Measurements from ENCODE around the gene CDK14. TPM values are rescaled to one million over a fixed set of nuclear protein-coding genes. Genes with fewer than 3 reads are reported as not detected.

CDK14 gene
- total and polyA plus RNA-seq, 2 donors (not counting 1 experiment from before 2014, with no cell fraction given): 23.6 to 41.1 TPM

DNA sequence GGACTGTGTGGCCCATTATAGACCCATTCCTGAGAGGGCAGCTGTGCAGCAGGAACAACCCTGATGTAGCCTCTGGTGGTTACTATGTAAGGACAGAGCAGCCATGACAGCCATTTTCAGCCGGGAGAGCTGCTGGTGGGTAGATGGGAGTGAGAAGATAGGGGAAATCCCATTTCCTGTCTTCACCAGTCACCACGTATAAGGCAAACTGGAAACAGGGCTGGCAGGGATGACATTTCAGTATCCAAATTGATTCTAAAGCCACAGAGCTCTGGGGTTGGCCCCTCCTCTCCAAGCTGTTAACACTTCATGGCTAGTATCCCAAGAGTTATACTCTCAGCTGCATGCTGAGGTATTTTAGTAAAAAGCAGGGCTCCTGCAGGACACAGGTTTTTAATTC is 652.9 kb downstream of the CDK14 start:
- Histone ChIP-seq H3K4me2 (ENCODE audit: extremely low read depth, insufficient read depth, low read length) (no peak overlapping the region), H3K79me2 (ENCODE audit: control insufficient read depth, insufficient read depth, low read length) (no peaks in the 10 kb centered on the region), H3K9me3 (ENCODE audit: control insufficient read depth, insufficient read depth, low read depth, low read length) (no peaks in the 10 kb centered on the region), H3K9ac (ENCODE audit: insufficient read depth, low read length) (no peak overlapping the region), H3K27me3 (ENCODE audit: control insufficient read depth, insufficient read depth, low read length) (no peaks in the 10 kb centered on the region), H3K27ac (ENCODE audit: insufficient read depth, low read length) (no peak overlapping the region), H2AFZ (ENCODE audit: low read length) (peak overlapping the region; percentile 28), H4K20me1 (ENCODE audit: control insufficient read depth, extremely low read depth, insufficient read depth, low read length) (no peaks in the 10 kb centered on the region), H3K36me3 (ENCODE audit: control insufficient read depth, insufficient read depth, low read length) (no peaks in the 10 kb centered on the region), H3K4me1 (ENCODE audit: control insufficient read depth, extremely low read depth, insufficient read depth, low read length) (no peaks in the 10 kb centered on the region), H3K4me3 (replicated peaks in 1 of 4; ENCODE audit: control extremely low read depth in 1 of 4, insufficient read depth in 1 of 4, low read depth in 3 of 4, low read length in 4 of 4) (no peak overlapping the region)
- DNase-seq (ENCODE audit: low read depth in 2 of 2): peak in 1 of 2 donors; percentile 29
- TF ChIP-seq, protein P1, sequence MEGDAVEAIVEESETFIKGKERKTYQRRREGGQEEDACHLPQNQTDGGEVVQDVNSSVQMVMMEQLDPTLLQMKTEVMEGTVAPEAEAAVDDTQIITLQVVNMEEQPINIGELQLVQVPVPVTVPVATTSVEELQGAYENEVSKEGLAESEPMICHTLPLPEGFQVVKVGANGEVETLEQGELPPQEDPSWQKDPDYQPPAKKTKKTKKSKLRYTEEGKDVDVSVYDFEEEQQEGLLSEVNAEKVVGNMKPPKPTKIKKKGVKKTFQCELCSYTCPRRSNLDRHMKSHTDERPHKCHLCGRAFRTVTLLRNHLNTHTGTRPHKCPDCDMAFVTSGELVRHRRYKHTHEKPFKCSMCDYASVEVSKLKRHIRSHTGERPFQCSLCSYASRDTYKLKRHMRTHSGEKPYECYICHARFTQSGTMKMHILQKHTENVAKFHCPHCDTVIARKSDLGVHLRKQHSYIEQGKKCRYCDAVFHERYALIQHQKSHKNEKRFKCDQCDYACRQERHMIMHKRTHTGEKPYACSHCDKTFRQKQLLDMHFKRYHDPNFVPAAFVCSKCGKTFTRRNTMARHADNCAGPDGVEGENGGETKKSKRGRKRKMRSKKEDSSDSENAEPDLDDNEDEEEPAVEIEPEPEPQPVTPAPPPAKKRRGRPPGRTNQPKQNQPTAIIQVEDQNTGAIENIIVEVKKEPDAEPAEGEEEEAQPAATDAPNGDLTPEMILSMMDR (conservative IDR thresholded peaks at IDR 0.05 in 1 of 2, IDR thresholded peaks at IDR 0.05 in 1 of 2; ENCODE audit: low read depth in 1 of 2, low read length in 2 of 2): no peak
- no peak for TF ChIP-seq EZH2 (IDR thresholded peaks at IDR 0.05; ENCODE audit: low read length, missing control alignments)

DNA sequence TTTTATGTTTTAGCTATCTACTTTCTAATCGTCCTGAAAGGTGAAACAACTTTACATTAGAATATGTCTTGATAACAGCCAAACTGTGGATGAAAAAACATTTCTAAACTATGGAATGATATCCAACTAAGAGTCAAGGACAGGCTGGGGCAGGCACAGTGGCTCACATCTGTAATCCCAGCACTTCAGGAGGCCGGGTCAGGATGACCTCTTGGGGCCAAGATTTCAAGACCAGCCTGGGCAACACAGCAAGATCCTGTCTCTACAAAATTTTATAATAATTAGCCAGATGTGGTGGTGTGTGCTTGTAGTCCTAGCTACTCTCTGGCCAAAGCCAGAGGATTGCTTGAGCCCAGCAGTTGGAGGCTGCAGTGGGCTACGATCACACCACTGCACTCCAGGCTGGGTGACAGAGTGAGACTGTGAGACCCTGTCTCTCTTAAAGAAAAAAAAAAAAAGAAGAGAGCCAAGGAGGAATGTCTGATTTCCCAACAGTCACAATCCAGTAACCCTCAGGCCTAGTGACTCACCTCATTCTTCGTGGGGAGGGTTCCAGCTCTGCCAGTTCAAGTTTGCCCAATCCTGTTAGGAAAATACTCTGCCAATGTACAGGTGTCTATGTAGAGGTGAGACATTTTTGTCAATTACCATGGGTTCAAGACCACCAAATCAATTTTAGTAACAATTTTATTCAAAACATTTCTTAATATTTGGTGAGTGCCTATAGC is 653.5 kb downstream of the CDK14 start:
- Histone ChIP-seq H3K9me3 (ENCODE audit: control insufficient read depth, insufficient read depth, low read depth, low read length) (no peaks in the 10 kb centered on the region), H3K4me3 (replicated peaks in 1 of 4; ENCODE audit: control extremely low read depth in 1 of 4, insufficient read depth in 1 of 4, low read depth in 3 of 4, low read length in 4 of 4) (no peak overlapping the region), H3K4me2 (ENCODE audit: extremely low read depth, insufficient read depth, low read length) (no peak overlapping the region), H3K79me2 (ENCODE audit: control insufficient read depth, insufficient read depth, low read length) (no peaks in the 10 kb centered on the region), H2AFZ (ENCODE audit: low read length) (no peak overlapping the region), H3K9ac (ENCODE audit: insufficient read depth, low read length) (no peak overlapping the region), H3K27me3 (ENCODE audit: control insufficient read depth, insufficient read depth, low read length) (no peaks in the 10 kb centered on the region), H3K27ac (ENCODE audit: insufficient read depth, low read length) (no peak overlapping the region), H4K20me1 (ENCODE audit: control insufficient read depth, extremely low read depth, insufficient read depth, low read length) (no peaks in the 10 kb centered on the region), H3K36me3 (ENCODE audit: control insufficient read depth, insufficient read depth, low read length) (no peaks in the 10 kb centered on the region), H3K4me1 (ENCODE audit: control insufficient read depth, extremely low read depth, insufficient read depth, low read length) (no peaks in the 10 kb centered on the region)
- peak; percentile 63 to 76 for DNase-seq (ENCODE audit: low read depth in 2 of 2)
- no peak for TF ChIP-seq EZH2 (IDR thresholded peaks at IDR 0.05; ENCODE audit: low read length, missing control alignments)
- TF ChIP-seq, protein P1 (conservative IDR thresholded peaks at IDR 0.05 in 1 of 2, IDR thresholded peaks at IDR 0.05 in 1 of 2; ENCODE audit: low read depth in 1 of 2, low read length in 2 of 2): no peak

DNA sequence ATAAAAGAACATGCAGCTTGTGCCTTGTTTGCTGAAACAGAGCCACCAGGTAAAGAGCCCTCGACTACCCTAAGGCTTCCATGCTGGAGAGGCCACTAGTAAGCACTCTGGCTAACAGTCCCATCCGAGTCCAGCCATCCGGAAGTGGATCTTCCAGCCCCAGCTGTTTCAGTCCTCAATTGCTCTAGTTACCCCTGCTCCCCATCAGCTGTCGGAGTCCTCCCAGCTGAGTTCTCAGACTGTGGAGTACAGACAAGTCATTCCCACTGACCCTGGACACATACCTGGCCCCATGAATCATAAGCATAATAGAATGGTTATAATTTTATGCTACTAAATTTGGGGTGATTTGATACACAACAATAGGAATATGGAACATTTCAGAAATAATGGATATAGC is 654.6 kb downstream of the CDK14 start:
- DNase-seq (ENCODE audit: low read depth in 2 of 2): no peak
- H3K27me3 ChIP-seq (ENCODE audit: control insufficient read depth, insufficient read depth, low read length): no peaks in the 10 kb centered on the region
- H3K9ac ChIP-seq (ENCODE audit: insufficient read depth, low read length): no peak overlapping the region
- no peaks in the 10 kb centered on the region for H3K36me3 ChIP-seq (ENCODE audit: control insufficient read depth, insufficient read depth, low read length)
- no peak for TF ChIP-seq EZH2 (IDR thresholded peaks at IDR 0.05; ENCODE audit: low read length, missing control alignments)
- TF ChIP-seq, protein P1 (conservative IDR thresholded peaks at IDR 0.05 in 1 of 2, IDR thresholded peaks at IDR 0.05 in 1 of 2; ENCODE audit: low read depth in 1 of 2, low read length in 2 of 2): no peak
- no peaks in the 10 kb centered on the region for H3K79me2 ChIP-seq (ENCODE audit: control insufficient read depth, insufficient read depth, low read length)
- no peaks in the 10 kb centered on the region for H3K4me1 ChIP-seq (ENCODE audit: control insufficient read depth, extremely low read depth, insufficient read depth, low read length)
- no peak overlapping the region for H3K27ac ChIP-seq (ENCODE audit: insufficient read depth, low read length)
- no peaks in the 10 kb centered on the region for H4K20me1 ChIP-seq (ENCODE audit: control insufficient read depth, extremely low read depth, insufficient read depth, low read length)
- H3K4me2 ChIP-seq (ENCODE audit: extremely low read depth, insufficient read depth, low read length): no peak overlapping the region
- H3K4me3 ChIP-seq (replicated peaks in 1 of 4; ENCODE audit: control extremely low read depth in 1 of 4, insufficient read depth in 1 of 4, low read depth in 3 of 4, low read length in 4 of 4): no peak overlapping the region
- H3K9me3 ChIP-seq (ENCODE audit: control insufficient read depth, insufficient read depth, low read depth, low read length): no peaks in the 10 kb centered on the region
- H2AFZ ChIP-seq (ENCODE audit: low read length): no peak overlapping the region

Measured in fibroblast of lung (primary cell).